GM23248 (cell line): ENCODE measurements around the gene GABRR3. TPM values are rescaled to one million over a fixed set of nuclear protein-coding genes. Genes with fewer than 3 reads are reported as not detected.

Experiments used
- DNase-seq: peaks from one replicate; pipeline ENCODE4 v3.0.0-alpha.2; 2015
- H2AFZ ChIP-seq: fragments of 200-600 bp; sonication (generic); 2 replicates; pipeline ENCODE4 v1.6.1; 2016; ENCODE audit warnings: antibody characterized with exemption
- H3F3A ChIP-seq: fragments of 200-600 bp; sonication (generic); 2 replicates; pipeline ENCODE4 v1.6.1; 2016; ENCODE audit warnings: mild to moderate bottlenecking, antibody characterized with exemption, mixed run types; ENCODE audit not compliant: insufficient read depth
- H3K27ac ChIP-seq: fragments of 200-600 bp; sonication (generic); 2 replicates; pipeline ENCODE4 v1.5.1; 2016; ENCODE audit warnings: mild to moderate bottlenecking
- H3K27me3 ChIP-seq: fragments of 200-600 bp; sonication (generic); replicated peaks from 2 replicates; pipeline ENCODE4 v1.6.1; 2016; ENCODE audit warnings: mild to moderate bottlenecking; ENCODE audit not compliant: insufficient read depth
- H3K36me3 ChIP-seq: fragments of 200-600 bp; sonication (generic); 2 replicates; pipeline ENCODE4 v1.6.1; 2016; ENCODE audit warnings: low read depth, mild to moderate bottlenecking
- H3K4me1 ChIP-seq: fragments of 200-600 bp; sonication (generic); 2 replicates; pipeline ENCODE4 v1.6.1; 2016; ENCODE audit warnings: mild to moderate bottlenecking; ENCODE audit not compliant: insufficient read depth
- H3K4me2 ChIP-seq: fragments of 200-600 bp; sonication (generic); one replicate; pipeline ENCODE4 v1.6.1; 2016; ENCODE audit warnings: mild to moderate bottlenecking; ENCODE audit not compliant: unreplicated experiment
- H3K4me3 ChIP-seq: fragments of 200-600 bp; sonication (generic); 2 replicates; pipeline ENCODE4 v1.5.1; 2016; ENCODE audit warnings: mild to moderate bottlenecking
- H3K79me2 ChIP-seq: fragments of 200-600 bp; sonication (generic); 2 replicates; pipeline ENCODE4 v1.6.1; 2016; ENCODE audit warnings: mild to moderate bottlenecking; ENCODE audit not compliant: insufficient read depth
- H3K9ac ChIP-seq: fragments of 200-600 bp; sonication (generic); 2 replicates; pipeline ENCODE4 v1.6.1; 2016; ENCODE audit warnings: mild to moderate bottlenecking
- H3K9me2 ChIP-seq: fragments of 200-600 bp; sonication (generic); 2 replicates; pipeline ENCODE4 v1.6.1; 2016; ENCODE audit warnings: mixed run types, mild to moderate bottlenecking, moderate library complexity; ENCODE audit not compliant: insufficient read depth
- H3K9me3 ChIP-seq: fragments of 200-600 bp; sonication (generic); one replicate; pipeline ENCODE4 v1.6.1; 2017; ENCODE audit warnings: low read depth
- H4K20me1 ChIP-seq: fragments of 200-600 bp; sonication (generic); 2 replicates; pipeline ENCODE4 v1.6.0; 2016; ENCODE audit not compliant: insufficient read depth
- EZH2 ChIP-seq: fragments of 200-600 bp; sonication (generic); IDR thresholded peaks from 2 replicates; pipeline ENCODE4 v1.6.1; 2018; ENCODE audit warnings: antibody characterized with exemption, mild to moderate bottlenecking; ENCODE audit not compliant: insufficient read depth, poor library complexity, severe bottlenecking
- EZH2phosphoT487 ChIP-seq: fragments of 200-600 bp; sonication (generic); IDR thresholded peaks from 2 replicates; pipeline ENCODE4 v1.6.1; 2018; ENCODE audit warnings: antibody characterized with exemption, moderate library complexity, mild to moderate bottlenecking, low read depth; ENCODE audit not compliant: insufficient read depth
- WGBS, 2 experiments: methylation state at CpG; one replicate each; pipeline ENCODE4 v1.1.6; 2015 to 2017; ENCODE audit warnings: low lambda C conversion rate in 2 of 2, low coverage in 1 of 2; ENCODE audit errors: missing lambda C conversion rate in 2 of 2; 5-methylcytosine and 5-hydroxymethylcytosine counted together
- in situ Hi-C: fragments of 300-500 bp; cut with MboI; formaldehyde crosslinking; loops from 2 replicates; pipeline ENCODE4 v1.15.0; 2020
- polyA plus RNA-seq: library from polyadenylated mRNA; unstranded; fragments of >200 nt; fragmentation: Nextera tagmentation; extraction: Ambion mirVana; gene quantifications from 2 replicates; pipeline ENCODE4 v1.2.1, GENCODE V29; 2016
- total RNA-seq: library from RNA; depleted of rRNA; stranded (reverse); fragments of >200 nt; shearing (Covaris generic); gene quantifications from 2 replicates; pipeline ENCODE4 v1.2.3, GENCODE V29; 2014

GABRR3 gene
- total and polyA plus RNA-seq, 2 experiments from 2014 or later, result not detected

DNA sequence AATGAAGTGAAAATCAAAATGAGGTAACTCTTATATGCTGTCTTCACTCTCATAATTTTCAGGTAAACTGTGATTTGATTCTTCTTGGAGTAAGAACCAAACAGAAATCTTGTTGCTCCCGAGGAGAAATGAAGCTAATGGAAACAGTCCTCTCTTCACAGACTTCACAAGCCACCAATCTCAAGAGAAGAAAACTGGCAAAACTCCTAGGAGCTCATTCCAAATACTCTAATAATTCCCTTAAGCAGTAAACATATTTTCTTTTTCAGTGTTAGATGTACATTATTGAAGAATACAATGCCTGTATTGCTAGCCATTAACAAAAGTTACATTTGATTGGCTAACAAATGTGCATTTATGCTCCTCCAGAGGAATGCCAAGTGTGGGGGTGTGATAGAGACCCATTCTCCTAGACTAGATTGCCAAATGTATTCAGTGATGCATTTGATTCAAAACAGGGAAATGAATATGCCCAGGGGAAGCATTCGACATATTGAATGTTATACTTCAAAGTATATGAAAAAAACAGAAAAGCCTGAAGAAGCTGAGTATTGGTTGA, 51.1 kb downstream of the GABRR3 start:
- no peak overlapping the region for H3K4me3 ChIP-seq
- H3K9me3 ChIP-seq, result no peaks in the 10 kb centered on the region
- no peaks in the 10 kb centered on the region for H3K36me3 ChIP-seq
- no peaks in the 10 kb centered on the region for H3F3A ChIP-seq
- no peak overlapping the region for H2AFZ ChIP-seq
- no peaks in the 10 kb centered on the region; the same call in 1 of the 2 replicates for H3K27me3 ChIP-seq
- no peaks in the 10 kb centered on the region for H3K9me2 ChIP-seq
- no peak overlapping the region for H3K27ac ChIP-seq
- TF ChIP-seq EZH2phosphoT487 (no peak), EZH2 (no peak)
- no peak overlapping the region for H3K9ac ChIP-seq
- 5 to 7% methylated on average over 2 of the region's 2 CpGs for WGBS, 2 experiments
- no peak for DNase-seq
- no peak overlapping the region for H3K4me2 ChIP-seq
- H3K4me1 ChIP-seq, result no peaks in the 10 kb centered on the region
- no peaks in the 10 kb centered on the region for H4K20me1 ChIP-seq
- H3K79me2 ChIP-seq, result no peaks in the 10 kb centered on the region
- in situ Hi-C loops, result no loop called here

DNA sequence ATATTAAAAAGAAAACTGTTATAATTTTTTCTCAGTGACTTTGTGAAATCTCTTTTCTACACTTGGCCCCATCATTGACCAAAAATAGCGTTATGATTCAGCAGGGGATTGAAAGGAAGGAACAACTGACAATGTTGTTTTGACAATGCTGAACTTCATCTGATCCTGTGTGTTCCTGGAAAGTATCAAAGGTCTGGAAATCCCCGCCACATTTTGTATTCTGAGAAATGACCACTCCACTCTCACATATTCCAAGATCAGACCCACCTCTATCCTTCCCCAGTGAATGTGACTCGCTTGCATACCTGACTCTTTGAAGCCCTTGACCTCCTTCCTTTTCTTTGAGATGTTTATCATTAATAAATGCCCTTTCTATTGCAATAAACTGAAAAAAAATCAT, 53.2 kb downstream of the GABRR3 start:
- Histone ChIP-seq H3K79me2 (no peaks in the 10 kb centered on the region), H3K36me3 (no peaks in the 10 kb centered on the region), H3K9me3 (no peaks in the 10 kb centered on the region), H3K4me3 (no peak overlapping the region), H2AFZ (no peak overlapping the region), H3F3A (no peaks in the 10 kb centered on the region), H3K27ac (no peak overlapping the region), H4K20me1 (no peaks in the 10 kb centered on the region), H3K4me2 (no peak overlapping the region), H3K4me1 (no peaks in the 10 kb centered on the region), H3K9me2 (no peaks in the 10 kb centered on the region), H3K27me3 (no peaks in the 10 kb centered on the region; the same call in 1 of the 2 replicates), H3K9ac (no peak overlapping the region)
- DNase-seq, result no peak
- TF ChIP-seq EZH2phosphoT487, result no peak
- no peak for TF ChIP-seq EZH2
- WGBS, 2 experiments, result 15 to 25% methylated on average over 3 of the region's 3 CpGs
- in situ Hi-C loops, result no loop called here

DNA sequence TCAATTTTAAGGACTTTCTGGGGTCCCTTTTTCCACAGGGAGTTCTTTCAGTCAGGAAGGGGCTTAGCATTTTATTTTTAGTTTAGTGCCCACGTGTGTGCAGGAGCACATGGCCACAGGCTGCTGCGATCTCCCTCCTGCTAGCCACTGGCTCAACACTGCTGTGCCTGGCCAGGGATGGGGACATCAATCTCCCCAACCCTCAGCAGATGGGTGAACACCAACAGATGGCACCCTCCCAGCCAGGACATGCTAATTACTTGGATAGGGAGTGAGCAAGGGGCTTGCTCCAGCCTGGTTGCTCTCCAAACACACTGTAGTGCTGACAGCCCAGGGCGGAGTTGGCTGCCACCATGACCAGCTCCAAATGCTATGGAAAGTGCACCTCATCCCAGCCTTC, 55.5 kb downstream of the GABRR3 start:
- no peaks in the 10 kb centered on the region; the same call in 1 of the 2 replicates for H3K27me3 ChIP-seq
- no peaks in the 10 kb centered on the region for H3K4me1 ChIP-seq
- H2AFZ ChIP-seq, result no peak overlapping the region
- H3F3A ChIP-seq, result no peaks in the 10 kb centered on the region
- DNase-seq, result no peak
- H3K4me2 ChIP-seq, result no peak overlapping the region
- H3K4me3 ChIP-seq, result no peak overlapping the region
- H3K9ac ChIP-seq, result no peak overlapping the region
- no peak overlapping the region for H3K27ac ChIP-seq
- no peak for TF ChIP-seq EZH2phosphoT487
- TF ChIP-seq EZH2, result no peak
- WGBS, 2 experiments, result 63 to 70% methylated on average over 3 of the region's 3 CpGs
- in situ Hi-C loops, result no loop called here
- H3K36me3 ChIP-seq, result no peaks in the 10 kb centered on the region
- H3K79me2 ChIP-seq, result no peaks in the 10 kb centered on the region
- no peaks in the 10 kb centered on the region for H3K9me3 ChIP-seq
- H3K9me2 ChIP-seq, result no peaks in the 10 kb centered on the region
- no peaks in the 10 kb centered on the region for H4K20me1 ChIP-seq

DNA sequence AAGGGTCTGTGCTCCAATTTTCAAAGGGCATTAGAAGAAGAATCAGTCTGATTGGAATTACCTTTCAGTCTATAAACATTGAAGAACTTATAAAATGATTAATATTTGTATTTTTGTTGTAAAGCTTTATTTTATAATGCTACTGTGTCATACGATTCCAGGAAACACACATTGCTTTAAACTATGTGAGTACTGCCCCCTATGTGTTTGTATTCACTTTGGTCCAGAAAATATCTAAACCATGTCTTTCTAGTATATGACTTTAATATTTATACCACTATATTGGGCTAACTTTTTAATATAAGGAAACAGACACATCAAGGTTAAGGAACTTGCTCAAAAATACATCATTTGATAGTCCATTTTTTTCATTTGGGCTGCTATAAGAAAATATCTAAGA, 59.6 kb downstream of the GABRR3 start:
- Histone ChIP-seq H4K20me1 (no peaks in the 10 kb centered on the region), H3K4me1 (peaks cover 10% of the 10 kb centered on the region), H3K27ac (no peak overlapping the region), H3F3A (no peaks in the 10 kb centered on the region), H3K9me3 (no peaks in the 10 kb centered on the region), H3K4me2 (no peak overlapping the region), H3K27me3 (no peaks in the 10 kb centered on the region), H3K4me3 (no peak overlapping the region), H2AFZ (no peak overlapping the region), H3K9ac (no peak overlapping the region), H3K79me2 (peaks cover 13% of the 10 kb centered on the region), H3K9me2 (no peaks in the 10 kb centered on the region), H3K36me3 (no peaks in the 10 kb centered on the region)
- in situ Hi-C loops, result no loop called here
- whole genome bisulfite sequencing, 2 experiments, result 95 to 97% methylated on average over 1 of the region's 1 CpG
- TF ChIP-seq EZH2phosphoT487 (no peak), EZH2 (no peak)
- no peak for DNase-seq

- 47 to 62% methylated on average over 3 of the region's 3 CpGs for WGBS, 2 experiments
- Histone ChIP-seq H3K9ac (no peak overlapping the region), H3K9me3 (no peaks in the 10 kb centered on the region), H3K4me1 (peaks cover 14% of the 10 kb centered on the region), H3F3A (no peaks in the 10 kb centered on the region), H3K4me2 (no peak overlapping the region), H2AFZ (no peak overlapping the region), H3K27ac (no peak overlapping the region), H3K4me3 (no peak overlapping the region), H3K36me3 (no peaks in the 10 kb centered on the region), H3K27me3 (no peaks in the 10 kb centered on the region), H3K79me2 (peaks cover 18% of the 10 kb centered on the region), H3K9me2 (no peaks in the 10 kb centered on the region), H4K20me1 (no peaks in the 10 kb centered on the region)
- DNase-seq, result no peak
- in situ Hi-C loops, result no loop called here
- TF ChIP-seq EZH2 (no peak), EZH2phosphoT487 (no peak)
Observed at GRCh38 chr3:97974996-97975395, 60.1 kb downstream of the GABRR3 start.
